OCI-LY1 (cell line): ENCODE results near the gene IPO7.
"Not testable (repeated sequence)": the region's sequence is repeated elsewhere in the genome, so short reads cannot be mapped to it uniquely, and the experiment has no call there.

ENCODE experiments used
- CTCF ChIP-seq: fragments of 200-600 bp; sonication (generic), shearing (Covaris generic); IDR thresholded peaks from 2 replicates; pipeline ENCODE4 v1.5.1; 2017; ENCODE audit warnings: mild to moderate bottlenecking, antibody characterized with exemption, low read length, moderate library complexity, mixed read lengths
- EZH2 ChIP-seq: fragments of 200-600 bp; sonication (generic), shearing (Covaris generic); IDR thresholded peaks from 2 replicates; pipeline ENCODE4 v1.8.0; 2017; ENCODE audit warnings: borderline replicate concordance, mixed run types, mild to moderate bottlenecking, antibody characterized with exemption, low read length, moderate library complexity, mixed read lengths

DNA sequence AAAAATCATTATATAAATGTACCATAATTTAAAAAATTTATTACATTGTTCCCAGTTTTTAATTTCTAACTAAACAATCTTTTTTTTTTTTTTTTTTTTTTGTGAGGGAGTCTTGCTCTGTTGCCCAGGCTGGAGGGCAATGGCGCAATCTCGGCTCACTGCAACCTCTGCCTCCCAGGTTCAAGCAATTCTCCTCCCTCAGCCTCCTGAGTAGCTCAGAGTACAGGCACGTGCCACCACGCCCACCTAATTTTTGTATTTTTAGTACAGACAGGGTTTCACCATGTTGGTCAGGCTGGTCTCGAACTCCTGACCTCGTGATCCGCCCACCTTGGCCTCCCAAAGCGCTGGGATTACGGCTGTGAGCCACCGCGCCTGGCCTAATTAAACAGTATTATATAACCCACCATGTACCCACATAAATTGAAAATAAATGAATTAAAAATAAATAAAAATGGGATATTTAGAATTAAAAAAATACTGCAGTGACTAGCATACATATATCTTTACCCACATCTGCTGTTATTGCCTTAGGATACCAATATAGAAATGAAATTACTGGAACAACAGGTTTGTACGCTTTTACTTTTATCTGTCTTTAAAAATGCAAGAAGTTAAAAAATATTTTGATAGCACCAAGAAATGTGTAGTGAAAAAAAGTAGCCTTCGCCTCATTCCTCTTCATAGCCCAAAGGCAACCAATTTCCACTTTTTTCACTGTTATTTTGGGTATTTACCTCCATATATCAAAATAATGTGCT lies 23.4 kb upstream of the IPO7 start:
- TF ChIP-seq EZH2, CTCF: not testable (repeated sequence)
